Osteoblast (primary cell): ENCODE data around the gene SPATA46. TPM values are rescaled to one million over a fixed set of nuclear protein-coding genes. Genes with fewer than 3 reads are reported as not detected.

Experiments used
- DNase-seq: peaks from one replicate; pipeline ENCODE4 v3.0.0; 2011; ENCODE audit warnings: low spot score, mixed read lengths; ENCODE audit not compliant: insufficient read length; ENCODE audit errors: missing footprints
- H2AFZ ChIP-seq: 2 replicates; pipeline ENCODE4 v1.6.0; 2011; ENCODE audit warnings: mild to moderate bottlenecking, low read length
- H3K27ac ChIP-seq: 2 replicates; pipeline ENCODE4 v1.5.1; 2011; ENCODE audit warnings: mild to moderate bottlenecking, low read depth, low read length, moderate library complexity
- H3K27me3 ChIP-seq: 2 replicates; pipeline ENCODE4 v1.6.0; 2012; ENCODE audit warnings: mild to moderate bottlenecking, control low read depth, inconsistent platforms, low read length, moderate library complexity; ENCODE audit not compliant: insufficient read depth
- H3K36me3 ChIP-seq: 2 replicates; pipeline ENCODE4 v1.5.1; 2011; ENCODE audit warnings: mild to moderate bottlenecking, low read length, control low read depth, moderate library complexity; ENCODE audit not compliant: insufficient read depth
- H3K4me1 ChIP-seq: 2 replicates; pipeline ENCODE4 v1.5.1; 2011; ENCODE audit warnings: mild to moderate bottlenecking, low read length, control low read depth, moderate library complexity; ENCODE audit not compliant: insufficient read depth
- H3K4me2 ChIP-seq: 2 replicates; pipeline ENCODE4 v1.6.0; 2011; ENCODE audit warnings: mild to moderate bottlenecking, low read length; ENCODE audit not compliant: insufficient read depth
- H3K4me3 ChIP-seq: fragments of 200-600 bp; sonication (generic); 3 replicates; pipeline ENCODE4 v1.5.1; 2012; ENCODE audit warnings: mild to moderate bottlenecking, low read length, inconsistent platforms; ENCODE audit not compliant: insufficient read depth
- H3K79me2 ChIP-seq: 2 replicates; pipeline ENCODE4 v1.6.0; 2012; ENCODE audit warnings: mild to moderate bottlenecking, low read length, control low read depth, inconsistent platforms; ENCODE audit not compliant: insufficient read depth
- H3K9me3 ChIP-seq: 2 replicates; pipeline ENCODE4 v1.5.1; 2011; ENCODE audit warnings: low read depth, low read length, control low read depth
- H4K20me1 ChIP-seq: 2 replicates; pipeline ENCODE4 v1.6.0; 2012; ENCODE audit warnings: mild to moderate bottlenecking, low read length, control low read depth; ENCODE audit not compliant: insufficient read depth
- CTCF ChIP-seq: IDR thresholded peaks from 2 replicates; pipeline ENCODE4 v1.5.1; 2011; ENCODE audit warnings: mild to moderate bottlenecking, low read depth, low read length, moderate library complexity; ENCODE audit errors: extremely low read depth
- small RNA-seq: library from RNA; depleted of rRNA; stranded (forward); fragments of <200 nt; gene quantifications from one replicate; pipeline ENCODE3, GENCODE V24; 2012
- total RNA-seq: library from RNA; depleted of rRNA; stranded (reverse); fragments of >200 nt; gene quantifications from 2 replicates; pipeline ENCODE4 v1.2.3, GENCODE V29; 2012

The SPATA46 gene
- total RNA-seq, 1 donor = not detected

- peaks cover 41% of the 10 kb centered on the region for H3K27me3 ChIP-seq
- no peaks in the 10 kb centered on the region for H4K20me1 ChIP-seq
- no peak overlapping the region for H2AFZ ChIP-seq
- H3K9me3 ChIP-seq = no peaks in the 10 kb centered on the region
- no peak for DNase-seq
- no peak overlapping the region for H3K27ac ChIP-seq
- no peak for TF ChIP-seq CTCF
- H3K4me3 ChIP-seq = no peak overlapping the region
- H3K36me3 ChIP-seq = no peaks in the 10 kb centered on the region
- H3K4me2 ChIP-seq = no peak overlapping the region
- H3K4me1 ChIP-seq = no peaks in the 10 kb centered on the region
- H3K79me2 ChIP-seq = no peaks in the 10 kb centered on the region
These were observed 49.4 kb downstream of the SPATA46 start for GRCh38 chr1:162327144-162327787.

- H3K27ac ChIP-seq = no peak overlapping the region
- no peak overlapping the region for H3K4me3 ChIP-seq
- H3K27me3 ChIP-seq = peaks cover 36% of the 10 kb centered on the region
- H3K4me1 ChIP-seq = no peaks in the 10 kb centered on the region
- H2AFZ ChIP-seq = no peak overlapping the region
- H3K36me3 ChIP-seq = no peaks in the 10 kb centered on the region
- no peaks in the 10 kb centered on the region for H4K20me1 ChIP-seq
- TF ChIP-seq CTCF = no peak
- no peaks in the 10 kb centered on the region for H3K9me3 ChIP-seq
- no peak overlapping the region for H3K4me2 ChIP-seq
- DNase-seq = no peak
- H3K79me2 ChIP-seq = no peaks in the 10 kb centered on the region
These were observed 50.1 kb downstream of the SPATA46 start for GRCh38 chr1:162326559-162326958.

- Histone ChIP-seq H3K4me1 (no peaks in the 10 kb centered on the region), H2AFZ (no peak overlapping the region), H3K27ac (no peak overlapping the region), H4K20me1 (no peaks in the 10 kb centered on the region), H3K4me3 (no peak overlapping the region), H3K79me2 (no peaks in the 10 kb centered on the region), H3K36me3 (no peaks in the 10 kb centered on the region), H3K27me3 (peaks cover 28% of the 10 kb centered on the region), H3K4me2 (no peak overlapping the region), H3K9me3 (no peaks in the 10 kb centered on the region)
- DNase-seq = no peak
- no peak for TF ChIP-seq CTCF
These were observed 52.3 kb downstream of the SPATA46 start for GRCh38 chr1:162324396-162324795.

Small RNAs within 50 kb of the gene (small RNA-seq; reads per million reads assigned to genes)
- not detected for gene MIR556
- gene RNA5SP61 = not detected

Other genes with a start within 250 kb of the SPATA46 start
- under 0.01 and 0.29 TPM in 2 replicates for gene C1orf226, start 4.9 kb upstream of the SPATA46 start, total RNA-seq
- not detected in 2 replicates for gene SH2D1B, start 35.3 kb upstream of the SPATA46 start, total RNA-seq
- 43.9 and 51.4 TPM in 2 replicates for gene UHMK1, start 121.0 kb upstream of the SPATA46 start, total RNA-seq
- 113 and 141 TPM in 2 replicates for gene UAP1, start 184.9 kb upstream of the SPATA46 start, total RNA-seq